GM10847 (cell line): Measurements from ENCODE around the gene DPH2.

ENCODE experiments used
- POLR2A ChIP-seq: IDR thresholded peaks from 2 replicates; pipeline ENCODE4 v1.6.1; 2011; ENCODE audit not compliant: insufficient read length; ENCODE audit errors: extremely low read depth

The DPH2 gene

GRCh38 chr1:43936431-43937151 lies 33.2 kb upstream of the DPH2 start:
- TF ChIP-seq POLR2A: no peak

GRCh38 chr1:43937179-43937865 lies 32.5 kb upstream of the DPH2 start:
- TF ChIP-seq POLR2A: no peak

GRCh38 chr1:43938383-43938782 lies 31.4 kb upstream of the DPH2 start:
- TF ChIP-seq POLR2A: no peak

GRCh38 chr1:43938892-43939587 lies 30.8 kb upstream of the DPH2 start:
- TF ChIP-seq POLR2A: no peak

- no peak for TF ChIP-seq POLR2A
Observed at GRCh38 chr1:43942411-43942810, 27.4 kb upstream of the DPH2 start.

- TF ChIP-seq POLR2A: no peak
Observed at GRCh38 chr1:43944860-43945259, 24.9 kb upstream of the DPH2 start.

- no peak for TF ChIP-seq POLR2A
Observed at GRCh38 chr1:43945674-43946235, 24.1 kb upstream of the DPH2 start.

- TF ChIP-seq POLR2A: peak; percentile 88
Observed at GRCh38 chr1:43946236-43947060, 23.4 kb upstream of the DPH2 start, which contains the start of gene IPO13. Gene IPO13 (plus strand): TSS chr1:43946950. CDS start chr1:43947601, 651 bp downstream.

- no peak for TF ChIP-seq POLR2A
Observed at GRCh38 chr1:43947061-43947873, 22.5 kb upstream of the DPH2 start.

GRCh38 chr1:43947874-43948437 lies 21.9 kb upstream of the DPH2 start:
- no peak for TF ChIP-seq POLR2A

- TF ChIP-seq POLR2A: no peak
Observed at GRCh38 chr1:43949678-43950077, 20.1 kb upstream of the DPH2 start.

- no peak for TF ChIP-seq POLR2A
Observed at GRCh38 chr1:43951021-43951985, 18.5 kb upstream of the DPH2 start.
